ENCODE measurements around the gene PAX9. TPM values are rescaled to one million over a fixed set of nuclear protein-coding genes. Genes with fewer than 3 reads are reported as not detected.

PAX9 gene
- total and polyA plus RNA-seq, 2 of the 13 experiments (the other 11 are each of a cell fraction or from before 2014, with no cell fraction given), result 0.03 TPM; not detected in 1

- TF ChIP-seq ZBTB40 (IDR thresholded peaks at IDR 0.05) (no peak), ZBTB40 (CRISPR knock-in tag; IDR thresholded peaks at IDR 0.05) (0 out of 2 replicates have a peak, but pooled peaks have one; percentile 31), SOX13 (IDR thresholded peaks at IDR 0.05) (no peak), SOX13 (CRISPR knock-in tag; conservative IDR thresholded peaks at IDR 0.05 in 1 of 2, IDR thresholded peaks at IDR 0.05 in 1 of 2) (0 out of 4 replicates have a peak, but pooled peaks of 1 of the 2 experiments have one; percentile 0), CC2D1A (CRISPR knock-in tag; IDR thresholded peaks at IDR 0.05) (0 out of 2 replicates have a peak, but pooled peaks have one; percentile 68), ZUFSP (CRISPR knock-in tag; IDR thresholded peaks at IDR 0.05; ENCODE audit: borderline replicate concordance) (no peak), CBX2 (IDR thresholded peaks at IDR 0.05; ENCODE audit: low read depth, low read length) (no peak), CBX2 (CRISPR knock-in tag; IDR thresholded peaks at IDR 0.05; ENCODE audit: low read depth) (0 out of 2 replicates have a peak, but pooled peaks have one; percentile 39)
- TF ChIP-seq, protein P1, sequence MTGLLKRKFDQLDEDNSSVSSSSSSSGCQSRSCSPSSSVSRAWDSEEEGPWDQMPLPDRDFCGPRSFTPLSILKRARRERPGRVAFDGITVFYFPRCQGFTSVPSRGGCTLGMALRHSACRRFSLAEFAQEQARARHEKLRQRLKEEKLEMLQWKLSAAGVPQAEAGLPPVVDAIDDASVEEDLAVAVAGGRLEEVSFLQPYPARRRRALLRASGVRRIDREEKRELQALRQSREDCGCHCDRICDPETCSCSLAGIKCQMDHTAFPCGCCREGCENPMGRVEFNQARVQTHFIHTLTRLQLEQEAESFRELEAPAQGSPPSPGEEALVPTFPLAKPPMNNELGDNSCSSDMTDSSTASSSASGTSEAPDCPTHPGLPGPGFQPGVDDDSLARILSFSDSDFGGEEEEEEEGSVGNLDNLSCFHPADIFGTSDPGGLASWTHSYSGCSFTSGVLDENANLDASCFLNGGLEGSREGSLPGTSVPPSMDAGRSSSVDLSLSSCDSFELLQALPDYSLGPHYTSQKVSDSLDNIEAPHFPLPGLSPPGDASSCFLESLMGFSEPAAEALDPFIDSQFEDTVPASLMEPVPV (CRISPR knock-in tag; IDR thresholded peaks at IDR 0.05), result no peak
- TF ChIP-seq, protein P2, sequence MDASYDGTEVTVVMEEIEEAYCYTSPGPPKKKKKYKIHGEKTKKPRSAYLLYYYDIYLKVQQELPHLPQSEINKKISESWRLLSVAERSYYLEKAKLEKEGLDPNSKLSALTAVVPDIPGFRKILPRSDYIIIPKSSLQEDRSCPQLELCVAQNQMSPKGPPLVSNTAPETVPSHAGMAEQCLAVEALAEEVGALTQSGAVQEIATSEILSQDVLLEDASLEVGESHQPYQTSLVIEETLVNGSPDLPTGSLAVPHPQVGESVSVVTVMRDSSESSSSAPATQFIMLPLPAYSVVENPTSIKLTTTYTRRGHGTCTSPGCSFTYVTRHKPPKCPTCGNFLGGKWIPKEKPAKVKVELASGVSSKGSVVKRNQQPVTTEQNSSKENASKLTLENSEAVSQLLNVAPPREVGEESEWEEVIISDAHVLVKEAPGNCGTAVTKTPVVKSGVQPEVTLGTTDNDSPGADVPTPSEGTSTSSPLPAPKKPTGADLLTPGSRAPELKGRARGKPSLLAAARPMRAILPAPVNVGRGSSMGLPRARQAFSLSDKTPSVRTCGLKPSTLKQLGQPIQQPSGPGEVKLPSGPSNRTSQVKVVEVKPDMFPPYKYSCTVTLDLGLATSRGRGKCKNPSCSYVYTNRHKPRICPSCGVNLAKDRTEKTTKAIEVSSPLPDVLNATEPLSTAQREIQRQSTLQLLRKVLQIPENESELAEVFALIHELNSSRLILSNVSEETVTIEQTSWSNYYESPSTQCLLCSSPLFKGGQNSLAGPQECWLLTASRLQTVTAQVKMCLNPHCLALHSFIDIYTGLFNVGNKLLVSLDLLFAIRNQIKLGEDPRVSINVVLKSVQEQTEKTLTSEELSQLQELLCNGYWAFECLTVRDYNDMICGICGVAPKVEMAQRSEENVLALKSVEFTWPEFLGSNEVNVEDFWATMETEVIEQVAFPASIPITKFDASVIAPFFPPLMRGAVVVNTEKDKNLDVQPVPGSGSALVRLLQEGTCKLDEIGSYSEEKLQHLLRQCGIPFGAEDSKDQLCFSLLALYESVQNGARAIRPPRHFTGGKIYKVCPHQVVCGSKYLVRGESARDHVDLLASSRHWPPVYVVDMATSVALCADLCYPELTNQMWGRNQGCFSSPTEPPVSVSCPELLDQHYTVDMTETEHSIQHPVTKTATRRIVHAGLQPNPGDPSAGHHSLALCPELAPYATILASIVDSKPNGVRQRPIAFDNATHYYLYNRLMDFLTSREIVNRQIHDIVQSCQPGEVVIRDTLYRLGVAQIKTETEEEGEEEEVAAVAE (CRISPR knock-in tag; IDR thresholded peaks at IDR 0.05; ENCODE audit: borderline replicate concordance), result 0 out of 2 replicates have a peak, but pooled peaks have one; percentile 12
Measured at GRCh38 chr14:36625436-36625835, 36.2 kb upstream of the PAX9 start (continued).

Data from HepG2 (cell line).